Mammary epithelial cell (primary cell): Measurements from ENCODE around the gene GSAP.

ENCODE experiments used
- CTCF ChIP-seq, 2 donors: IDR thresholded peaks in 1 of 2; conservative IDR thresholded peaks in 1 of 2; 2 replicates each; pipeline ENCODE4 v1.5.1; 2011 to 2012; ENCODE audit warnings: inconsistent platforms in 2 of 2, low read length in 2 of 2, mild to moderate bottlenecking in 2 of 2, control low read depth in 1 of 2, low read depth in 1 of 2; ENCODE audit not compliant: insufficient read depth in 1 of 2; ENCODE audit errors: extremely low read depth in 1 of 2
- EZH2 ChIP-seq: IDR thresholded peaks from 2 replicates; pipeline ENCODE4 v1.6.1; 2012; ENCODE audit warnings: low read length, inconsistent platforms, borderline replicate concordance

- TF ChIP-seq CTCF (conservative IDR thresholded peaks at IDR 0.05 in 1 of 2, IDR thresholded peaks at IDR 0.05 in 1 of 2; ENCODE audit: extremely low read depth in 1 of 2, insufficient read depth in 1 of 2, low read depth in 1 of 2, low read length in 2 of 2), result no peak
- TF ChIP-seq EZH2, result no peak
Observed at GRCh38 chr7:77362905-77363304, 53.2 kb downstream of the GSAP start.
